Keratinocyte (primary cell): ENCODE results near the gene FTCD.

Experiments used
- EZH2 ChIP-seq: IDR thresholded peaks from one replicate; pipeline ENCODE4 v1.6.1; 2012; ENCODE audit warnings: inconsistent platforms, mild to moderate bottlenecking, low read length, moderate library complexity
- TF ChIP-seq, protein P1 (sequence below), 3 experiments: IDR thresholded peaks in 1 of 3; conservative IDR thresholded peaks in 1 of 3; optimal IDR thresholded peaks in 1 of 3; 2 replicates in 2 of 3; 3 replicates in 1 of 3; pipeline versions ENCODE3 to v1.5.1; 2011; ENCODE audit warnings: low read length in 3 of 3, mild to moderate bottlenecking in 3 of 3, moderate library complexity in 2 of 3, control low read depth in 1 of 3, inconsistent platforms in 1 of 3; ENCODE audit not compliant: insufficient read depth in 2 of 3; ENCODE audit errors: extremely low read depth in 1 of 3

DNA sequence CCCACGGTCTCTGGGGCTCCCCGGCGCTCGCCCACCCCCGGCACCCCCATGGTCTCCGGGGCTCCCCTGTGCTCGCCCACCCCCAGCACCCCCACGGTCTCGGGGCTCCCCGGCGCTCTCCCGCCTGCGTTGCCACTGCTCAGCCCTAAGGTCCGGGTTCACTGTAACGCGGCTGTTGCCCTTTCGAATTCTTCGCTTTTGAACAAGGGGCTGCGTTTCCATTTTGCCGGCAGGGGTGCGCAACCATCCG lies 5.2 kb upstream of the FTCD start:
- TF ChIP-seq, protein P1, sequence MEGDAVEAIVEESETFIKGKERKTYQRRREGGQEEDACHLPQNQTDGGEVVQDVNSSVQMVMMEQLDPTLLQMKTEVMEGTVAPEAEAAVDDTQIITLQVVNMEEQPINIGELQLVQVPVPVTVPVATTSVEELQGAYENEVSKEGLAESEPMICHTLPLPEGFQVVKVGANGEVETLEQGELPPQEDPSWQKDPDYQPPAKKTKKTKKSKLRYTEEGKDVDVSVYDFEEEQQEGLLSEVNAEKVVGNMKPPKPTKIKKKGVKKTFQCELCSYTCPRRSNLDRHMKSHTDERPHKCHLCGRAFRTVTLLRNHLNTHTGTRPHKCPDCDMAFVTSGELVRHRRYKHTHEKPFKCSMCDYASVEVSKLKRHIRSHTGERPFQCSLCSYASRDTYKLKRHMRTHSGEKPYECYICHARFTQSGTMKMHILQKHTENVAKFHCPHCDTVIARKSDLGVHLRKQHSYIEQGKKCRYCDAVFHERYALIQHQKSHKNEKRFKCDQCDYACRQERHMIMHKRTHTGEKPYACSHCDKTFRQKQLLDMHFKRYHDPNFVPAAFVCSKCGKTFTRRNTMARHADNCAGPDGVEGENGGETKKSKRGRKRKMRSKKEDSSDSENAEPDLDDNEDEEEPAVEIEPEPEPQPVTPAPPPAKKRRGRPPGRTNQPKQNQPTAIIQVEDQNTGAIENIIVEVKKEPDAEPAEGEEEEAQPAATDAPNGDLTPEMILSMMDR (optimal IDR thresholded peaks at IDR 0.05 in 1 of 3, IDR thresholded peaks at IDR 0.05 in 1 of 3, conservative IDR thresholded peaks at IDR 0.05 in 1 of 3; ENCODE audit: extremely low read depth in 1 of 3, insufficient read depth in 2 of 3, low read length in 3 of 3): no peak
- TF ChIP-seq EZH2: no peak
